ENCODE measurements around the gene OAT.

- no peak for TF ChIP-seq CTCF (IDR thresholded peaks at IDR 0.05)
- TF ChIP-seq POLR2AphosphoS5 (IDR thresholded peaks at IDR 0.05; ENCODE audit: low read depth, low read length) = no peak
Observed at GRCh38 chr10:124407456-124407855, 11.3 kb downstream of the OAT start.

Measured in SK-N-SH (cell line).